ENCODE measurements around the gene MYO1G.

The MYO1G gene

DNA sequence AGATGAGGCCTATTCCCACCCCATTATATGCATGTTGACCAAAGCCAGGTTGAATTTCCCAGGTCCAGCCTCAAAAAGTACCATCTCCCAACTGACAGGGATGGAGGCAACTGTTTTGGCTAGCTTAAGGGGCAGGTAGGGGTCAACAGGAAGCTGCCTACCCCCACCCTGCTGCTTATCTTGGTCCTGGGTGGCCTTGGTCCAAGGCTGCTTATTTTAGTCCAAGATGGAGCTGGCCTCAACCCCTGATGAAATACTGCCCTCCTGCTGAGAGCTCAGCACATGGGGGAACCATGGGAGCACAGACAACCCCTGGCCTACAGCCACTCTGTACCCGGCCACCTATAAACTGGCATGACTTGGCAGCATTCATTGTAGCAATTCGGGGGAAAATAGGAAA is 23.1 kb downstream of the MYO1G start:
- no peak overlapping the region for H3K27ac ChIP-seq
- TF ChIP-seq ZFX (IDR thresholded peaks at IDR 0.05; ENCODE audit: borderline replicate concordance) = no peak
- TF ChIP-seq, protein P1, sequence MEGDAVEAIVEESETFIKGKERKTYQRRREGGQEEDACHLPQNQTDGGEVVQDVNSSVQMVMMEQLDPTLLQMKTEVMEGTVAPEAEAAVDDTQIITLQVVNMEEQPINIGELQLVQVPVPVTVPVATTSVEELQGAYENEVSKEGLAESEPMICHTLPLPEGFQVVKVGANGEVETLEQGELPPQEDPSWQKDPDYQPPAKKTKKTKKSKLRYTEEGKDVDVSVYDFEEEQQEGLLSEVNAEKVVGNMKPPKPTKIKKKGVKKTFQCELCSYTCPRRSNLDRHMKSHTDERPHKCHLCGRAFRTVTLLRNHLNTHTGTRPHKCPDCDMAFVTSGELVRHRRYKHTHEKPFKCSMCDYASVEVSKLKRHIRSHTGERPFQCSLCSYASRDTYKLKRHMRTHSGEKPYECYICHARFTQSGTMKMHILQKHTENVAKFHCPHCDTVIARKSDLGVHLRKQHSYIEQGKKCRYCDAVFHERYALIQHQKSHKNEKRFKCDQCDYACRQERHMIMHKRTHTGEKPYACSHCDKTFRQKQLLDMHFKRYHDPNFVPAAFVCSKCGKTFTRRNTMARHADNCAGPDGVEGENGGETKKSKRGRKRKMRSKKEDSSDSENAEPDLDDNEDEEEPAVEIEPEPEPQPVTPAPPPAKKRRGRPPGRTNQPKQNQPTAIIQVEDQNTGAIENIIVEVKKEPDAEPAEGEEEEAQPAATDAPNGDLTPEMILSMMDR (IDR thresholded peaks at IDR 0.05) = no peak

DNA sequence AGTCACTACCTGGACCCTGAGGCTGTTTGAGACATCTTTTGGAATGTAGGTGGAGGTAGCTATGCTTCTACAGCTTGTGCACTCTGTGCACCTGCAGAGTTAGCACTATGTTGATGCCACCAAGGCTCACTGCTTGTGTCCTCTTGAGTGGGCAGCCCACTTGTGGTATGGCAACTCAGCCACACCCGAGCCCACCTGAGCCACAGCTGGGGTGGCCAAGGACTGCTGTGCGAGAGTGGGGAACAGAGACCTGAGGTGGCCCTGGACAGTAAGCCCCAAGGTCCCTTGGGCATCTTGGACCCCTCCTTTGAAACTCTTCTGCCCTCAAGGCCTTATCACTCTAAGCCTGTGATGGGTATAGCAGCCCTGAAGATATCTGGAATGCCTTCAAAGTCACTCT is 25.7 kb downstream of the MYO1G start:
- TF ChIP-seq, protein P1 (IDR thresholded peaks at IDR 0.05) = no peak
- no peak for TF ChIP-seq ZFX (IDR thresholded peaks at IDR 0.05; ENCODE audit: borderline replicate concordance)
- H3K27ac ChIP-seq = no peak overlapping the region

DNA sequence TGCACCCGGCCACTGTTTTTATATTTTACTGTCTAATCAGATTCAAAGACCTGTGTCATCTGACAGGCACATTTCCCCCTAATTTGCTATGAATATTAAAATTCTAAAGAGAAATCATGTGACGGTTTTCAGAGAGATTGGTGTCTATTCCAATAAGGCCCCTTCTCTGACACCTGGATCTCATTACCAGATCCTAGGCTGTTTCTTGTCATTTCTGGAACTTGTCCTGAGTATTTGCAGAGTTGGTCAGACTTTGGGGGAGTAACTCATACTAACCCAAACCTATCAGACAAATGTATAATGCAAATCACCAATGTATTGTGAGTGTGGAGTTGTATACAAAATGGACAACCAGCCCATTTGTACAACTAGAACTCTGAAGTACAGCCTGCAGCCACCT is 29.5 kb downstream of the MYO1G start:
- TF ChIP-seq, protein P1 (IDR thresholded peaks at IDR 0.05) = no peak
- H3K27ac ChIP-seq = no peak overlapping the region

DNA sequence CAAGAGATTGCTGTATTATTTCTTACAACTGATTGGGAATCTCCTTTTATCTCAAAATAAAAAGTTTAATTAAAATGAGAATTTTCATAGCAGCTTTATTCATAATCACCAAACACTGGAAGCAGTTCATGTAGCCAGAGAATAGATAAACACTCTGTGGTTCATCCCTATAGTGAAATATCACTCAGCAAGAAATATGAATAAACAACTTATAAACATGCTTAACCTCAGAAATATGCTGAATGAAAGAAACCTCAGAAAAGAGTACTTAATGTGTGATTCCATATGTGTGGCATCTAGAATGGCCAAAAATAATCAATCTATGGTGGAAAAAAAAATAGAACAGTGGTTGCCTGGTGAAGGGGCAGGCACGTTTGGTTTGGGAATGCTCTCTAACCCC is 33.3 kb downstream of the MYO1G start:
- TF ChIP-seq, protein P1 (IDR thresholded peaks at IDR 0.05) = no peak
- TF ChIP-seq ZFX (IDR thresholded peaks at IDR 0.05; ENCODE audit: borderline replicate concordance) = no peak
- no peak overlapping the region for H3K27ac ChIP-seq

DNA sequence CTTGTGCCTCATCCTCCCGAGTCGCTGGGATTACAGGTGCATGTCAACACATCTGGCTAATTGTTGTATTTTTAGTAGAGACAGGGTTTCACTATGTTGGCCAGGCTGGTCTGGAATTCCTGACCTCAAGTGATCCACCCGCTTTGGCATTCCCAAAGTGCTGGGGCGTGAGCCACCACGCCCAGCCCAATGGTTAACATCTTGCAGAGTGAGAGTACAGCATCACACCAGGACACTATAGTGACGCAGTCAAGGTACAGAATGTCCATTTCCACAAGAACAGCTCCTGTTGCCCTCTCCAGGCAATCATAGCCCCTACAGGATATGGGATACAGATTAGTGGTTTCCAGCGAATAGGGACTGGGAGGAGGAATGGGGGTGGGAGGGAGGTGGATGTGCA is 34.0 kb downstream of the MYO1G start:
- no peak overlapping the region for H3K27ac ChIP-seq
- TF ChIP-seq ZFX (IDR thresholded peaks at IDR 0.05; ENCODE audit: borderline replicate concordance) = no peak
- TF ChIP-seq, protein P1 (IDR thresholded peaks at IDR 0.05) = no peak

DNA sequence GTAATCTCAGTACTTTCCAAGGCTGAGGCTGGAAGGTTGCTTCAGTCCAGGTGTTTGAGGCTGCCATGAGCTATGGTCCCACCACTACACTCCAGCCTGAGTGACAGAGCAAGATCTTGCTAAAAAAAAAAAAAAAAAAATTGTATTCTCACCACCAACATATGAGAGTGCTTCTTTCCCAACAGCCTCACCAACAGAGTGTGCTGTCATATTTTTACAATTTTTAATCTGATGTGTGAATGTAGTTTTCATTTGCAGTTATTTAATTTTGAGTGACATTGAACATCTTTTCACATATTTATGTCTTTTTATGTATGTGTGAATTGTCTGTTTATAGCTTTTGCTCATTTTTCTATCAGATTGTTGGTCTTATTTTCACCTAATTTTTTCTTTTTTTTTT is 35.2 kb downstream of the MYO1G start:
- H3K27ac ChIP-seq = no peak overlapping the region
- TF ChIP-seq, protein P1 (IDR thresholded peaks at IDR 0.05) = no peak
- no peak for TF ChIP-seq ZFX (IDR thresholded peaks at IDR 0.05; ENCODE audit: borderline replicate concordance)

DNA sequence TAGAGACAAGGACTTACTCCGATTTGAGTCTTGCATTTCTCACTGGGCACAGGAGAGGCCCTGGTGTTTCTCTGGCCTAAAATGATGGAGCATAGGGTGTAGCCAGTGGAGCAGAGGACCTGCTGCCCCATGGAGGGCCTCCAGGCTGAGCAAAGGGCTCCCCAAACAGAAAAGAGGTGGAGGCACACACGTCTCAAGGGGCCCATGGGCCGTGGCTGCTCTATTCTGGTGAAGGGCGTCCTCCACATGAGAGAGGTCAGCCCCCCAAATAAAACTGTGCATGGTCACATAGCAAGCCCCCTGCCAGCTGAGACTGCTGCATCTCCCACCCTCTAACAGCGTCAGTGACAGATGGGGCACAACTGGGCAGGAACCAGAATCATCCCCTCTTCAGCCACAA is 41.4 kb downstream of the MYO1G start:
- TF ChIP-seq, protein P1 (IDR thresholded peaks at IDR 0.05) = no peak
- no peak for TF ChIP-seq ZFX (IDR thresholded peaks at IDR 0.05; ENCODE audit: borderline replicate concordance)
- no peak overlapping the region for H3K27ac ChIP-seq

Data from 22Rv1 (cell line).